ENCODE results near the gene TNK1. TPM values are rescaled to one million over a fixed set of nuclear protein-coding genes. Genes with fewer than 3 reads are reported as not detected.

TNK1 gene
- total and polyA plus RNA-seq, 9 of the 15 experiments (the other 6 are each of a cell fraction or from before 2014, with no cell fraction given) = 0.28 to 5.2 (median 2.1) TPM

DNA sequence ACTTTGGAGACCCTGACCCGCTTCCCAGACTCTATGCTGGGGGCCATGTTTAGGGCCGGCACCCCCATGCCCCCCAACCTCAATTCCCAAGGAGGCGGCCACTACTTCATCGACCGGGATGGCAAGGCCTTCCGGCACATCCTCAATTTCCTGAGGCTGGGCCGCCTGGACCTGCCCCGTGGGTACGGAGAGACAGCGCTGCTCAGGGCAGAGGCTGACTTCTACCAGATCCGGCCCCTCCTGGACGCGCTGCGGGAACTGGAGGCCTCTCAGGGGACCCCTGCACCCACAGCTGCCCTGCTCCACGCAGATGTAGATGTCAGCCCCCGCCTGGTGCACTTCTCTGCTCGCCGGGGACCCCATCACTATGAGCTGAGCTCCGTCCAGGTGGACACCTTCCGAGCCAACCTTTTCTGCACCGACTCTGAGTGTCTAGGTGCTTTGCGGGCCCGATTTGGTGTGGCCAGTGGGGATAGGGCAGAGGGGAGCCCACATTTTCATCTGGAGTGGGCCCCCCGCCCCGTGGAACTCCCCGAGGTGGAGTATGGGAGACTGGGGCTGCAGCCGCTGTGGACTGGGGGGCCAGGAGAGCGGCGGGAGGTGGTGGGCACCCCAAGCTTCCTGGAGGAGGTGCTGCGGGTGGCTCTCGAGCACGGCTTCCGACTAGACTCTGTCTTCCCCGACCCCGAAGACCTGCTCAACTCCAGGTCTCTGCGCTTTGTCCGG lies 27.8 kb upstream of the TNK1 start (continued):
- TF ChIP-seq, protein P1, sequence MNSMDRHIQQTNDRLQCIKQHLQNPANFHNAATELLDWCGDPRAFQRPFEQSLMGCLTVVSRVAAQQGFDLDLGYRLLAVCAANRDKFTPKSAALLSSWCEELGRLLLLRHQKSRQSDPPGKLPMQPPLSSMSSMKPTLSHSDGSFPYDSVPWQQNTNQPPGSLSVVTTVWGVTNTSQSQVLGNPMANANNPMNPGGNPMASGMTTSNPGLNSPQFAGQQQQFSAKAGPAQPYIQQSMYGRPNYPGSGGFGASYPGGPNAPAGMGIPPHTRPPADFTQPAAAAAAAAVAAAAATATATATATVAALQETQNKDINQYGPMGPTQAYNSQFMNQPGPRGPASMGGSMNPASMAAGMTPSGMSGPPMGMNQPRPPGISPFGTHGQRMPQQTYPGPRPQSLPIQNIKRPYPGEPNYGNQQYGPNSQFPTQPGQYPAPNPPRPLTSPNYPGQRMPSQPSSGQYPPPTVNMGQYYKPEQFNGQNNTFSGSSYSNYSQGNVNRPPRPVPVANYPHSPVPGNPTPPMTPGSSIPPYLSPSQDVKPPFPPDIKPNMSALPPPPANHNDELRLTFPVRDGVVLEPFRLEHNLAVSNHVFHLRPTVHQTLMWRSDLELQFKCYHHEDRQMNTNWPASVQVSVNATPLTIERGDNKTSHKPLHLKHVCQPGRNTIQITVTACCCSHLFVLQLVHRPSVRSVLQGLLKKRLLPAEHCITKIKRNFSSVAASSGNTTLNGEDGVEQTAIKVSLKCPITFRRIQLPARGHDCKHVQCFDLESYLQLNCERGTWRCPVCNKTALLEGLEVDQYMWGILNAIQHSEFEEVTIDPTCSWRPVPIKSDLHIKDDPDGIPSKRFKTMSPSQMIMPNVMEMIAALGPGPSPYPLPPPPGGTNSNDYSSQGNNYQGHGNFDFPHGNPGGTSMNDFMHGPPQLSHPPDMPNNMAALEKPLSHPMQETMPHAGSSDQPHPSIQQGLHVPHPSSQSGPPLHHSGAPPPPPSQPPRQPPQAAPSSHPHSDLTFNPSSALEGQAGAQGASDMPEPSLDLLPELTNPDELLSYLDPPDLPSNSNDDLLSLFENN (IDR thresholded peaks at IDR 0.05; ENCODE audit: low read depth in 2 of 2, low read length in 2 of 2) = no peak
- no peak for TF ChIP-seq COPS2 (conservative IDR thresholded peaks at IDR 0.05)
- TF ChIP-seq, protein P2, sequence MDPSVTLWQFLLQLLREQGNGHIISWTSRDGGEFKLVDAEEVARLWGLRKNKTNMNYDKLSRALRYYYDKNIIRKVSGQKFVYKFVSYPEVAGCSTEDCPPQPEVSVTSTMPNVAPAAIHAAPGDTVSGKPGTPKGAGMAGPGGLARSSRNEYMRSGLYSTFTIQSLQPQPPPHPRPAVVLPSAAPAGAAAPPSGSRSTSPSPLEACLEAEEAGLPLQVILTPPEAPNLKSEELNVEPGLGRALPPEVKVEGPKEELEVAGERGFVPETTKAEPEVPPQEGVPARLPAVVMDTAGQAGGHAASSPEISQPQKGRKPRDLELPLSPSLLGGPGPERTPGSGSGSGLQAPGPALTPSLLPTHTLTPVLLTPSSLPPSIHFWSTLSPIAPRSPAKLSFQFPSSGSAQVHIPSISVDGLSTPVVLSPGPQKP (CRISPR knock-in tag; IDR thresholded peaks at IDR 0.05) = no peak
